Measurements from ENCODE around the gene ZKSCAN1. TPM values are rescaled to one million over a fixed set of nuclear protein-coding genes. Genes with fewer than 3 reads are reported as not detected.

ZKSCAN1 gene
- total RNA-seq, 2 donors from 2014 or later: 75.8 to 86.5 TPM

DNA sequence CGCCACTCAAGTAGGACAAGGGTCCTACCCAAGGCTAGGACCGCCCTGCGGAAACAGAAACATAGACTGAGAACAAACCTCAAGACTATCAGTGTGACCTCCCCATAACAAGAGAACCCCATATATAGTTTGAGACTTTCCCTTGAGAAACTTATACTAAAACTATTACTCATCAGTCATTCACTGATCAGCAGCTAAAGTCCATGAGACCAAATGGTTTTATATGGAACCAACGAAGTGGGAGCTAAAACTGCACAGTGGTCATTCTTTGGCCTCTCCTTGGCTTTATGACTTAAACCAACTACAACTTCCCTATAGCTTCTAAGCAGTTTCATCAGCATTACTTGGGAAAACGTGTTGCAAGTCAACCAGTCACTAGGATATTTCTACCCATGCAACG lies 20.5 kb downstream of the ZKSCAN1 start:
- Histone ChIP-seq H3K27ac (peak overlapping the region in 1 of 2 donors; percentile 7), H3K36me3 (peaks cover 6 to 9% of the 10 kb centered on the region in 2 donors), H3K4me1 (replicated peaks) (no peaks in the 10 kb centered on the region), H3K27me3 (replicated peaks; ENCODE audit: insufficient read depth) (no peaks in the 10 kb centered on the region), H3K9me3 (no peaks in the 10 kb centered on the region), H3K4me3 (no peak overlapping the region)
- DNase-seq (ENCODE audit: low spot score): no peak
- 90% methylated on average over 6 of the region's 6 CpGs for WGBS
- TF ChIP-seq, protein P1, sequence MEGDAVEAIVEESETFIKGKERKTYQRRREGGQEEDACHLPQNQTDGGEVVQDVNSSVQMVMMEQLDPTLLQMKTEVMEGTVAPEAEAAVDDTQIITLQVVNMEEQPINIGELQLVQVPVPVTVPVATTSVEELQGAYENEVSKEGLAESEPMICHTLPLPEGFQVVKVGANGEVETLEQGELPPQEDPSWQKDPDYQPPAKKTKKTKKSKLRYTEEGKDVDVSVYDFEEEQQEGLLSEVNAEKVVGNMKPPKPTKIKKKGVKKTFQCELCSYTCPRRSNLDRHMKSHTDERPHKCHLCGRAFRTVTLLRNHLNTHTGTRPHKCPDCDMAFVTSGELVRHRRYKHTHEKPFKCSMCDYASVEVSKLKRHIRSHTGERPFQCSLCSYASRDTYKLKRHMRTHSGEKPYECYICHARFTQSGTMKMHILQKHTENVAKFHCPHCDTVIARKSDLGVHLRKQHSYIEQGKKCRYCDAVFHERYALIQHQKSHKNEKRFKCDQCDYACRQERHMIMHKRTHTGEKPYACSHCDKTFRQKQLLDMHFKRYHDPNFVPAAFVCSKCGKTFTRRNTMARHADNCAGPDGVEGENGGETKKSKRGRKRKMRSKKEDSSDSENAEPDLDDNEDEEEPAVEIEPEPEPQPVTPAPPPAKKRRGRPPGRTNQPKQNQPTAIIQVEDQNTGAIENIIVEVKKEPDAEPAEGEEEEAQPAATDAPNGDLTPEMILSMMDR (IDR thresholded peaks at IDR 0.05): no peak
- TF ChIP-seq POLR2AphosphoS5 (IDR thresholded peaks at IDR 0.05): no peak
- intact Hi-C loops (cut with DNase I): no loop called here

DNA sequence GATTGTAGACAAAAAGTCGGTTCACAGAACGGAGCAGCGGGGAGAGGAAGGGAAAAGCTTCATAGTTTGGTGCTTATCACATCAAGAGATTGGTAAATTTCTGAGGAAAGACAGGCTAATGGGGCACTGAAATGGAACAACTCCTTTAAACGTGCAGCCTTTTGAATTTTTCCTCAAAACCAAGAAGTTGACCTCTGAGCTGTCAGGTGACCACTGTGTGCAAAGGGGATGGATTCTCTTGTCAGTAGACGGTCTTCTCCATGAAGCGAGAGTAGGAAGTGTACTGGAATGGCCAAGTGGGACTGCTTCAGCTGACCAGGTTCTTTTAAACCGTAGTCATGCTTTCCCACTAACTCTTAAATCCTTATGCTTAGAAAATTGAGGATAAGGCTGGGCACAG lies 22.9 kb downstream of the ZKSCAN1 start:
- Histone ChIP-seq H3K36me3 (peaks cover 0 to 4% of the 10 kb centered on the region in 2 donors), H3K9me3 (no peaks in the 10 kb centered on the region), H3K4me1 (replicated peaks) (no peaks in the 10 kb centered on the region), H3K27me3 (replicated peaks; ENCODE audit: insufficient read depth) (no peaks in the 10 kb centered on the region), H3K4me3 (no peak overlapping the region), H3K27ac (no peak overlapping the region)
- TF ChIP-seq, protein P1 (IDR thresholded peaks at IDR 0.05): no peak
- no peak for TF ChIP-seq POLR2AphosphoS5 (IDR thresholded peaks at IDR 0.05)
- TF ChIP-seq POLR2A (IDR thresholded peaks at IDR 0.05): no peak
- intact Hi-C loops (cut with DNase I): no loop called here
- DNase-seq (ENCODE audit: low spot score): no peak
- WGBS: 95% methylated on average over 7 of the region's 7 CpGs

DNA sequence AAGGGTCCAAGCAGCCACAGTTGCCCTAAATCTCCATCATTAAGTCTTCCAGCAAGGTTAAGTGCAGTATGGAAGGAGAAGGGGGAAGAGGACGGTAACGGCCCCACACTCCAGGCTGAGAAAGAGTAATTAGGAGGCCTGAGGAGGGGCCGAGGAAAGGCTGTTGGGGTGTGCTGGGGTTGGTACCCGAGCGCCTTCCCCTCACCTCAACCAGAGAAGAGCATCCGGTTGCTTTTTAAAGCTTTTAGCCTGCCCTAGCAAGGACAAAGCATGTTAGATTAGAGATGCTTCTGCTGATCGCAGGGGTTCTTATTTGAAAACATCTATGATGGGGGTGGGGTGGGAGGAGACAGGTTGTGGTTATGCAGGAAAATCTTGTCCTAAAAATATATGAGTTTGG lies 25.2 kb downstream of the ZKSCAN1 start:
- 66% methylated on average over 7 of the region's 7 CpGs for WGBS
- TF ChIP-seq POLR2A (IDR thresholded peaks at IDR 0.05) (no peak), POLR2AphosphoS5 (IDR thresholded peaks at IDR 0.05) (no peak)
- TF ChIP-seq, protein P1 (IDR thresholded peaks at IDR 0.05): no peak
- intact Hi-C loops (cut with DNase I): no loop called here

DNA sequence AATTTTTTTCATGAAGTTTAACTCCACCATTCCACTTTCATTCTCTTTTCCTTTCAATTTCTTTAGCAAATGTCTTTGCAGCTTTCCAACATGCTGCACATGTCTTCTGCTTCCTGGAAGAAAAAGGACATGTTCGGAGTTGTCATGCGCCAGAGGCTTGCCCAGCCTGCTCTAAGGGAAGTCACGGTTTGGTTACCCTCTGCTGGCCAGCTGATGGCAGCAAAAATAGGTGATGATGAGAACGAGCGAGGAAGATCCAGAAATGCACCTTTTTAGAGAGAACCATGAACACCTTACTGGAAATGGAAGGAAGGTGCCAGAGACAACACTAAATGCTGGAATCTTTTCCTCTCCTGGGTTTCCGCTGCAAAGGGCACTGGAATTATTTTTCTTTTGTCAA lies 29.3 kb downstream of the ZKSCAN1 start:
- DNase-seq (ENCODE audit: low spot score): peak; percentile 79
- Histone ChIP-seq H3K4me1 (replicated peaks) (no peaks in the 10 kb centered on the region), H3K4me3 (no peak overlapping the region), H3K9me3 (no peaks in the 10 kb centered on the region), H3K27ac (no peak overlapping the region), H3K27me3 (replicated peaks; ENCODE audit: insufficient read depth) (no peaks in the 10 kb centered on the region), H3K36me3 (no peaks in the 10 kb centered on the region)
- 39% methylated on average over 6 of the region's 6 CpGs for WGBS
- no peak for TF ChIP-seq POLR2A (IDR thresholded peaks at IDR 0.05)
- peak; percentile 85 for TF ChIP-seq POLR2AphosphoS5 (IDR thresholded peaks at IDR 0.05)
- TF ChIP-seq, protein P1 (IDR thresholded peaks at IDR 0.05): peak in 3 of 4 experiments; percentile 42 to 75 (median 54)
- intact Hi-C loops (cut with DNase I): no loop called here

More for the DNA sequence above, 25.2 kb downstream of the ZKSCAN1 start:
- no peaks in the 10 kb centered on the region for H3K4me1 ChIP-seq (replicated peaks)
- no peaks in the 10 kb centered on the region for H3K36me3 ChIP-seq
- no peaks in the 10 kb centered on the region for H3K9me3 ChIP-seq
- H3K27me3 ChIP-seq (replicated peaks; ENCODE audit: insufficient read depth): no peaks in the 10 kb centered on the region
- H3K4me3 ChIP-seq: no peak overlapping the region
- peak overlapping the region in 1 of 2 donors; percentile 47 for H3K27ac ChIP-seq
- DNase-seq (ENCODE audit: low spot score): no peak

DNA sequence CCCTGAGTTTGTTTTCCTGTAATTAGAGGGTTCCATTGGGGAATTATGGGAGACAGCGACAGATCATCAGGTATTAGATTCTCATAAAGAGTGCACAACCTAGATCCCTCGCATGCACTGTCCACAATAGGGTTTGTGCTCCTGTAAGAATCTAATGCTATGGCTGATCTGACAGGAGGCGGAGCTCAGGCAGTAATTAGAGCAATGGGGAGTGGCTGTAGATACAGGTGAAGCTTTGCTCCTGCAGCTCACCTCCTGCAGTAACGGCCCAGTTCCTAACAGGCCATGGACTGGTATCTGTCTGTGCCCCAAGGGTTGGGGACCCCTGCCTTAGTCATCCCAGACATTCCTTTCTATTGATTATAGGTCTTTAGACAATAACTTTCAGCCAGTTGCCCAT lies 33.3 kb downstream of the ZKSCAN1 start:
- H3K36me3 ChIP-seq: no peaks in the 10 kb centered on the region
- no peaks in the 10 kb centered on the region for H3K27me3 ChIP-seq (replicated peaks; ENCODE audit: insufficient read depth)
- H3K27ac ChIP-seq: peak overlapping the region in 1 of 2 donors; percentile 99
- H3K4me1 ChIP-seq (replicated peaks): no peaks in the 10 kb centered on the region
- 78% methylated on average over 4 of the region's 4 CpGs for WGBS
- DNase-seq (ENCODE audit: low spot score): no peak
- no peak overlapping the region for H3K4me3 ChIP-seq
- H3K9me3 ChIP-seq: no peaks in the 10 kb centered on the region
- intact Hi-C loops (cut with DNase I): no loop called here
- no peak for TF ChIP-seq POLR2A (IDR thresholded peaks at IDR 0.05)
- TF ChIP-seq, protein P1 (IDR thresholded peaks at IDR 0.05): no peak
- TF ChIP-seq POLR2AphosphoS5 (IDR thresholded peaks at IDR 0.05): no peak

Data from prostate gland (tissue), 2 donors.